Stomach (tissue), 9 donors: ENCODE results near the gene FOXN3. TPM values are rescaled to one million over a fixed set of nuclear protein-coding genes. Genes with fewer than 3 reads are reported as not detected.

Source experiments
- DNase-seq, 2 donors: peaks; one replicate each; pipeline versions ENCODE4 v3.0.0 to v3.0.0-alpha.2; 2013 to 2019
- H3K27ac ChIP-seq, 5 donors: fragments of 200-600 bp in 4 of 5; sonication (generic) in 4 of 5; one replicate each; pipeline ENCODE4 v1.5.1; 2013 to 2019; ENCODE audit warnings: mild to moderate bottlenecking in 1 of 5, moderate library complexity in 1 of 5
- H3K27me3 ChIP-seq, 3 donors: fragments of 200-600 bp; sonication (generic); one replicate each; pipeline ENCODE4 v1.5.1; 2017 to 2019; ENCODE audit warnings: mixed run types in 1 of 3
- H3K36me3 ChIP-seq, 4 donors: fragments of 200-600 bp; sonication (generic); 1 replicate in 3 of 4; 2 replicates in 1 of 4; pipeline ENCODE4 v1.5.1; 2016 to 2019
- H3K4me1 ChIP-seq, 4 donors: fragments of 200-600 bp; sonication (generic); one replicate each; pipeline ENCODE4 v1.5.1; 2016 to 2019
- H3K4me3 ChIP-seq, 4 donors: fragments of 200-600 bp; sonication (generic) in 3 of 4; one replicate each; pipeline ENCODE4 v1.5.1; 2016 to 2019; ENCODE audit warnings: mild to moderate bottlenecking in 1 of 4
- H3K9me3 ChIP-seq, 4 donors: fragments of 200-600 bp; sonication (generic); one replicate each; pipeline ENCODE4 v1.5.1; 2016 to 2019
- CTCF ChIP-seq, 7 experiments: fragments of 450-650 bp in 4 of 7; fragments of 200-600 bp in 3 of 7; sonication (generic) in 3 of 7; IDR thresholded peaks; one replicate each; pipeline ENCODE4 v1.5.1; 2016 to 2019; ENCODE audit warnings: antibody characterized with exemption in 7 of 7, control low read depth in 2 of 7, mild to moderate bottlenecking in 1 of 7
- EP300 ChIP-seq: sonication (generic); formaldehyde crosslinking; IDR thresholded peaks from one replicate; pipeline ENCODE4 v1.6.1; 2017; ENCODE audit warnings: antibody characterized with exemption
- POLR2A ChIP-seq, 4 donors: fragments of 450-650 bp; IDR thresholded peaks; one replicate each; pipeline ENCODE4 v1.6.1; 2016; ENCODE audit warnings: antibody characterized with exemption in 4 of 4, control low read depth in 2 of 4, mild to moderate bottlenecking in 1 of 4, moderate library complexity in 1 of 4
- POLR2AphosphoS5 ChIP-seq, 3 donors: sonication (generic); formaldehyde crosslinking; IDR thresholded peaks; one replicate each; pipeline ENCODE4 v1.6.1; 2016; ENCODE audit warnings: antibody characterized with exemption in 3 of 3
- WGBS, 5 donors: extraction: QIAGEN DNeasy Blood & Tissue Kit in 3 of 5; methylation state at CpG; one replicate each; pipeline versions ENCODE4 v1.1.5 to v1.1.7; 2013 to 2018; 5-methylcytosine and 5-hydroxymethylcytosine counted together
- intact Hi-C: fragments of 100-400 bp; cut with DNase I; formaldehyde crosslinking; loops from one replicate; pipeline ENCODE4 v1.15.1; 2023; ENCODE audit warnings: low total_unique reads
- polyA plus RNA-seq, 3 donors: library from polyadenylated mRNA; stranded (reverse); fragments of 200-250 nt; gene quantifications; one replicate each; pipeline ENCODE4 v1.2.3, GENCODE V29; 2013
- total RNA-seq, 5 donors: library from RNA; depleted of rRNA; stranded (reverse); fragments of >200 nt; gene quantifications; one replicate each; pipeline versions ENCODE4 v1.1.0 to v1.2.3, GENCODE V29; 2014 to 2016
- donor health status: healthy with polysubstance abuse.
- donor health status: Bipolar disorder and iron deficiency.
- donor health status: healthy.

The FOXN3 gene
- total and polyA plus RNA-seq, 8 donors: 12.5 to 126 (median 56.6) TPM

DNA sequence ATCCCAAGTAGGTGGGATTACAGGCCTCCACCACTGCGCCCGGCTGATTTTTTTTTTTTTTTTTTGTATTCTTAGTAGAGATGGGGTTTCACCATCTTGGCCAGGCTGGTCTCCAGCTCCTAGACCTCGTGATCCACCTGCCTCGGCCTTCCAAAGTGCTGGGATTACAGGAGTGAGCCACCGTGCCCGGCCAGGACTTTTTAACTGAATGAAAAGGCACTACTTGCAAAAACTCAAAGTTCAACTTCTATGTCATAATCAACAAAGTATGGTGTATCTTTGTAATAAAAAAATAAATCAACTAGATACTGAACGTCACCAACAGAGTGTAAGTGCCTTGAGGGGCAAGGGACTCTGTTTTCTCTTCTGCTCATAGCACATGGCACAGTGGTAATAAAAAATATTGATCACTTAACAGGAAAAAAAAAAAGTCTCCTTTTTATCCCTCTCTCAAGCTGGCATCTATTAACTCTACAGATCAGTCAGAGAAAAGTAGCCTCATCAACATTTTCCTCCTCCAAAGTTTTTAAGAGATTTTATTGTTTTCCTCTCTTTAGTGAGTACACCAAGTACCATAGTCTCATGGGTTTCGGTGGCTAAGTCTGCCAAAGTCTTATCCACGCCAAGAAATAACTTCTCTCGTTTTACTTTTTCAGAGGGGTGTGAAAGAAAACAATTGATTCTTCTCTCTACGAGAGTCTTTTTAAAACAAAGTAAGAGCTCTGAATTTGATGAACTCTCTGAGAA, 10.6 kb upstream of the FOXN3 start:
- Histone ChIP-seq H3K27me3 (no peaks in the 10 kb centered on the region), H3K27ac (peak overlapping the region in 3 of 5 donors; percentile 69 to 87 (median 78)), H3K36me3 (no peaks in the 10 kb centered on the region), H3K4me3 (no peak overlapping the region), H3K9me3 (no peaks in the 10 kb centered on the region), H3K4me1 (peaks cover 29 to 62% (median 42%) of the 10 kb centered on the region in 4 donors)
- TF ChIP-seq EP300 (no peak), POLR2AphosphoS5 (IDR thresholded peaks at IDR 0.05) (peak in 1 of 3 donors; percentile 9)
- intact Hi-C loops: no loop called here
- 70 to 85% (median 81%) methylated on average over 11 of the region's 11 CpGs for WGBS, 5 donors
- DNase-seq: no peak

- Histone ChIP-seq H3K9me3 (no peaks in the 10 kb centered on the region), H3K27me3 (no peaks in the 10 kb centered on the region), H3K27ac (no peak overlapping the region), H3K36me3 (no peaks in the 10 kb centered on the region), H3K4me1 (peaks cover 30 to 67% (median 44%) of the 10 kb centered on the region in 4 donors), H3K4me3 (no peak overlapping the region)
- 69 to 84% (median 79%) methylated on average over 6 of the region's 6 CpGs for WGBS, 5 donors
- intact Hi-C loops: no loop called here
- no peak for TF ChIP-seq CTCF (IDR thresholded peaks at IDR 0.05)
- peak in 1 of 3 donors; percentile 21 for TF ChIP-seq POLR2AphosphoS5 (IDR thresholded peaks at IDR 0.05)
- no peak for DNase-seq
Measured at GRCh38 chr14:89425931-89426330, 8.9 kb upstream of the FOXN3 start.

- intact Hi-C loops: no loop called here
Measured at GRCh38 chr14:89424241-89424640, 7.2 kb upstream of the FOXN3 start.

GRCh38 chr14:89422952-89423345, 5.9 kb upstream of the FOXN3 start:
- H3K9me3 ChIP-seq: no peaks in the 10 kb centered on the region
- 22 to 48% (median 41%) methylated on average over 5 of the region's 5 CpGs for WGBS, 5 donors
- intact Hi-C loops: no loop called here
- H3K27ac ChIP-seq: peak overlapping the region; percentile 52 to 80 (median 73)
- TF ChIP-seq EP300: no peak
- no peak for TF ChIP-seq CTCF (IDR thresholded peaks at IDR 0.05)
- TF ChIP-seq POLR2A (IDR thresholded peaks at IDR 0.05): no peak
- TF ChIP-seq POLR2AphosphoS5 (IDR thresholded peaks at IDR 0.05): no peak
- peaks cover 20 to 67% (median 35%) of the 10 kb centered on the region in 4 donors for H3K4me1 ChIP-seq
- H3K27me3 ChIP-seq: no peaks in the 10 kb centered on the region
- DNase-seq: no peak
- H3K4me3 ChIP-seq: no peak overlapping the region
- H3K36me3 ChIP-seq: no peaks in the 10 kb centered on the region

More at GRCh38 chr14:89424241-89424640, 7.2 kb upstream of the FOXN3 start:
- 81 to 85% (median 82%) methylated on average over 6 of the region's 6 CpGs for WGBS, 5 donors
- Histone ChIP-seq H3K27me3 (no peaks in the 10 kb centered on the region), H3K27ac (no peak overlapping the region), H3K4me3 (no peak overlapping the region), H3K4me1 (peaks cover 17 to 67% (median 34%) of the 10 kb centered on the region in 4 donors), H3K36me3 (no peaks in the 10 kb centered on the region), H3K9me3 (no peaks in the 10 kb centered on the region)
- no peak for TF ChIP-seq POLR2A (IDR thresholded peaks at IDR 0.05)
- TF ChIP-seq CTCF (IDR thresholded peaks at IDR 0.05): no peak
- no peak for TF ChIP-seq EP300
- no peak for TF ChIP-seq POLR2AphosphoS5 (IDR thresholded peaks at IDR 0.05)
- DNase-seq: no peak
